Measurements from ENCODE around the gene ZBTB7A. TPM values are rescaled to one million over a fixed set of nuclear protein-coding genes. Genes with fewer than 3 reads are reported as not detected.

ZBTB7A gene
- total RNA-seq, result 19.9 and 28.3 TPM in 2 replicates

DNA sequence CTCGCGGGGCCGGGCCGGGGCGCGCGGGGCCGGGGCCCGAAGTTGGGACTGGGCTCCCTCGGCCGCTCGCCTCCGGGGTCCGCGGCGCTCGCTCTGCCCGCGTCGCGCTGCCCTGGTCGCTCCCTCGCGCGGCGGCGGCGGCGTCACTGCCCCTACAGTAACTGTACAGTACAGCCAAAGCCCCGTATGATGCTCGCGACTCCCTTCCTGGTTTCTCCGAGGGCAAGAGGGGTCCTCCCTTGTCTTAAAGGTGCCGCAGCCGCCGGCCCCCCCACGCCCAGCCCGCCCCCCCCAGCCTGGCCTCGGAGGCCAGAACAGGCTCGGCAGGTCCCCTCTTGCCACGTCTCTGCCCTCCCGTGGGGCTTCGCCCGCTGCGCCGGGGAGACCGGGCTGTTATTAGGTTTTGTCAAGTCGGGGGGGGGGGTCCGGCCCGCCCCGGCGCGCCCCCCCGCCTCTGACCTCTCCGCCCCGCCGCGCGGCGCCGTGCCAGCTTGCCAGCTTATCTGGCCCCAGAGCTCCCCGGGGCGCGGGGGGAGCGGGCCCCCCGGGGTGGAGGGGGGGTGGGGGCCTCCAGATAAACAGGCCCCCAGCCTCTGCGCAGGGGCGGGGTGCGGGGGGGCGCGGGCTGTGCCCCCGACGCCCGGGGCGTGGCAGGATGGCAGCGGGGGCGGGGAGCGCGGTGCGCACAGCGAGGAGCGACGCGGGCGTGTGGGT lies at the start of gene ZBTB7A:
ZBTB7A (minus strand) TSS at position 218 of the 714 bp plus-strand sequence. CDS start 11,667 bp downstream, outside the sequence.

GRCh38 chr19:4007021-4007835 lies 59.5 kb downstream of the ZBTB7A start, which contains the start of gene PIAS4:
PIAS4 (plus strand) TSS chr19:4007736; CDS start chr19:4007761, 25 bp downstream.

Other genes starting within 250 kb of the ZBTB7A start
- not detected in 2 replicates for gene ZFR2, start 197.9 kb downstream of the ZBTB7A start, total RNA-seq
- 0.13 TPM in 1 of 2 replicates, not detected in the other for gene ATCAY, start 186.2 kb downstream of the ZBTB7A start, total RNA-seq
- gene NMRK2, start 133.8 kb downstream of the ZBTB7A start, total RNA-seq, result not detected in 2 replicates
- gene DAPK3, start 95.8 kb downstream of the ZBTB7A start, total RNA-seq, result 80.1 and 86.1 TPM in 2 replicates
- gene EEF2, start 81.4 kb downstream of the ZBTB7A start, total RNA-seq, result 1,764 and 1,853 TPM in 2 replicates
- 31.3 and 35.8 TPM in 2 replicates for gene PIAS4, start 59.2 kb downstream of the ZBTB7A start, total RNA-seq
- gene MAP2K2, start 57.2 kb upstream of the ZBTB7A start, total RNA-seq, result 143 and 156 TPM in 2 replicates
- gene CREB3L3, start 86.7 kb upstream of the ZBTB7A start, total RNA-seq, result not detected in 2 replicates
- 11.3 and 12.4 TPM in 2 replicates for gene SIRT6, start 115.7 kb upstream of the ZBTB7A start, total RNA-seq
- 0.13 and 0.14 TPM in 2 replicates for gene ANKRD24, start 115.8 kb upstream of the ZBTB7A start, total RNA-seq
- gene EBI3, start 162.6 kb upstream of the ZBTB7A start, total RNA-seq, result 0.14 and 0.27 TPM in 2 replicates
- 18.1 and 19.0 TPM in 2 replicates for gene YJU2, start 180.2 kb upstream of the ZBTB7A start, total RNA-seq
- gene SHD, start 212.4 kb upstream of the ZBTB7A start, total RNA-seq, result not detected in 2 replicates
- not detected in 2 replicates for gene TMIGD2, start 235.5 kb upstream of the ZBTB7A start, total RNA-seq
- gene FSD1, start 237.7 kb upstream of the ZBTB7A start, total RNA-seq, result 16.0 and 18.1 TPM in 2 replicates

All from thoracic aorta endothelial cell (primary cell).